ENCODE results near the gene CALHM5.
"Not testable (repeated sequence)": the region's sequence is repeated elsewhere in the genome, so short reads cannot be mapped to it uniquely, and the experiment has no call there.

DNA sequence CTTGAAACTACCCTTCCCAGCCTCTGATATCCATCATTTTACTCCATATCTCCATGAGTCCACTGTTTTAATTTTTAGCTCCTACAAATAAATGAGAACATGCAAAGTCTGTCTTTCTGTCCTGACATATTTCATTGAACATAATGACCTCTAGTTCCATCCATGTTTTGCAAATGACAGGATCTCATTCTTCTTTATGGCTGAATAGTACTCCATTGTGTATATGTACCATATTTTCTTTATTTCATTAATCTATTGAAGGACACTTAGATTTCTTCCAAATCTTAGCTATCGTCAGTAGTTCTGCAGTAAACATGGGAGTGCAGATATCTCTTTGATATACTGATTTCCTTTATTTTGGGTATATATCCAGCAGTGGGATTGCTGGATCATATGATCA, 16.3 kb upstream of the CALHM5 start:
- not testable (repeated sequence) for TF ChIP-seq CTCF, POLR2AphosphoS5, POLR2A (IDR thresholded peaks at IDR 0.05)
